Activated T-helper 17 cell treated with anti-CD3 and anti-CD28 coated beads, Interleukin-2, amount 50 U/mL, for 72 hours (primary cell): Measurements from ENCODE around the gene STAT5B. TPM values are rescaled to one million over a fixed set of nuclear protein-coding genes. Genes with fewer than 3 reads are reported as not detected.
A peak's percentile ranks its signal among the peaks of the same experiment; 100 is the strongest.

ENCODE experiments used
- ATAC-seq: fragments of 150-1000 bp; cut with Tn5 transposase; replicated peaks from 2 replicates; pipeline ENCODE4 v1.10.0; 2021; ENCODE audit warnings: mild to moderate bottlenecking, moderate library complexity
- H3K27ac Mint-ChIP-seq: one replicate; pipeline ENCODE4 v1.8.0; 2022; ENCODE audit warnings: mixed read lengths
- H3K27me3 Mint-ChIP-seq: one replicate; pipeline ENCODE4 v1.8.0; 2022; ENCODE audit warnings: mixed read lengths
- H3K36me3 Mint-ChIP-seq: one replicate; pipeline ENCODE4 v1.8.0; 2022; ENCODE audit warnings: low read depth, mild to moderate bottlenecking, mixed read lengths
- H3K4me1 Mint-ChIP-seq: one replicate; pipeline ENCODE4 v1.8.0; 2022; ENCODE audit warnings: mixed read lengths
- H3K4me3 Mint-ChIP-seq: one replicate; pipeline ENCODE4 v1.8.0; 2022; ENCODE audit warnings: mild to moderate bottlenecking, mixed read lengths
- H3K9me3 Mint-ChIP-seq: one replicate; pipeline ENCODE4 v1.8.0; 2022; ENCODE audit warnings: mixed read lengths
- total RNA-seq, 2 donors: library from RNA; stranded (reverse); gene quantifications; one replicate each; pipeline ENCODE4 v1.2.3, GENCODE V29; 2022

STAT5B gene
- total RNA-seq, 2 donors from 2014 or later, result 124 to 255 TPM

- Mint-ChIP-seq H3K9me3 (no peaks in the 10 kb centered on the region), H3K27me3 (no peaks in the 10 kb centered on the region), H3K36me3 (peaks cover 5% of the 10 kb centered on the region), H3K4me1 (peaks cover 10% of the 10 kb centered on the region), H3K4me3 (no peak overlapping the region), H3K27ac (no peak overlapping the region)
- ATAC-seq, result peak; percentile 11
Observed at GRCh38 chr17:42174126-42174783, 101.9 kb downstream of the STAT5B start.

- no peaks in the 10 kb centered on the region for H3K27me3 Mint-ChIP-seq
- no peak overlapping the region for H3K4me3 Mint-ChIP-seq
- peaks cover 3% of the 10 kb centered on the region for H3K4me1 Mint-ChIP-seq
- peaks cover 5% of the 10 kb centered on the region for H3K36me3 Mint-ChIP-seq
- H3K9me3 Mint-ChIP-seq, result no peaks in the 10 kb centered on the region
- no peak overlapping the region for H3K27ac Mint-ChIP-seq
- no peak for ATAC-seq
Observed at GRCh38 chr17:42171831-42172230, 104.4 kb downstream of the STAT5B start.

DNA sequence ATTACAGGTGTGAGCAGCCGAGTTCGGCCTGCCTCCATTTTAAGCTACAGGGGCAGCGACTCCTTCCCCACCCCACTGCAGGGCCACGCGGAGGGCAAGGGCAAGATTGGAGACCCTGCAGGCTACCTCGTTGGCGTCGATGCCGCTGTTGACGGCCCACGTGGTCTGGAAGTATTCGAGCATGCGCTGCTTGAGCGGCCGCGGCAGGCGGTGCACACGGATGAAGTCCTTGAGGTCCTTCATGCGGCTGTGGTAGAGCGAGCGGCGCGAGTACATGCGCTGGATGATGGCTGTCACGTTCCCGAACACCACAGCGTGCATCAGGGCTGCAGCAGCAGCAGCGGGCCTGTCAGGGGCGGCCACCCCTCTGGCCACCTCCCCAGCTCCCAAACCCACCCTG is 106.8 kb downstream of the STAT5B start:
- H3K4me3 Mint-ChIP-seq, result no peak overlapping the region
- no peaks in the 10 kb centered on the region for H3K36me3 Mint-ChIP-seq
- no peaks in the 10 kb centered on the region for H3K27me3 Mint-ChIP-seq
- H3K4me1 Mint-ChIP-seq, result peaks cover 3% of the 10 kb centered on the region
- no peaks in the 10 kb centered on the region for H3K9me3 Mint-ChIP-seq
- no peak overlapping the region for H3K27ac Mint-ChIP-seq
- ATAC-seq, result no peak

DNA sequence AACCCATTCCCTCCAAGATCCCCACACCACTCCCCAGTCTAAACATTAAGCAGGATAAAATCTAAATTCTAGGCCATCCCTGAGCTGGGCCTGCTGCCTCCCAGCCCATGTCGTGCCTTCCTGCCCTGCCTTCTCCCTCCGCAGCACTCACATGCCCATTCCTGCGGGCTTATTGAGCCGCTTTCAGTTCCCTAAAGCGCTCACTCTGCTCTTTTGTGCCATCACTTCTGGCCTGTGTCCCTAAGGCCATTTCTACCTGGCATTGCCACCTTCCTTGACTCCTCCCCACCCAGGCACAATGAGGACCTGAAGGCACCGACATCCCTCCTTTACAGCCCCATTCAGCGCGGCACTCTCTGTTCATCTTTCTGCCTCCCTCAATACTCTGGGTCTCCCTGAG is 108.4 kb downstream of the STAT5B start:
- Mint-ChIP-seq H3K9me3 (no peaks in the 10 kb centered on the region), H3K27ac (peak overlapping the region; percentile 5), H3K4me3 (no peak overlapping the region), H3K27me3 (no peaks in the 10 kb centered on the region), H3K36me3 (no peaks in the 10 kb centered on the region), H3K4me1 (peaks cover 8% of the 10 kb centered on the region)
- no peak for ATAC-seq

DNA sequence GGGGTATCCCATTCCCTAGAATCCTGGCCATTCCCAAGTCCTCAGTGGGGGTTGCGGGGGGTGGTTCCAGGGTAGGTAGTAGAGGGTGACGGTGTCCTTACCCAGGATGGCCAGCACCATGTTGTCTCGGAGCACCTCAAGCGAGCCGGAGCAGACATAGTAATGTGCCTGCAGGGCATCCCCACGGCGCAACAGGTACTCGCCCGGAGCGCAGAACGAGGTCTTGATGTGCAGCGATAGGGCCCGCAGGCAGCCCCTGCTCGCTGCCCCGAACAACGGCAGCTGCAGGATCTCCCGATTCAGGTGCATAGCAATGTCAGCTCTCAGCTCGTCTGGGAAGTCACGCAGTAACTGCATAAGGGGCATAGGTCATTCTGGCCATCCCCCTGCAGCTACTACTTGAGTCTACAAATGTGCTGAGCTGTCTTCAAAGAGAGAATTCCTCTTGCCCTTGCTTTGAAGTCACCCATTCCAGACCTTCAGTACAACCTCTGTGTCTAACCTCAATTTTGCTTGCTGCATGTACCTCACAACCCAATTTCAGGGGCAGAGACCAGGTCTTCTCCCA is 109.9 kb downstream of the STAT5B start:
- Mint-ChIP-seq H3K4me3 (no peak overlapping the region), H3K27ac (no peak overlapping the region), H3K36me3 (no peaks in the 10 kb centered on the region), H3K4me1 (peaks cover 8% of the 10 kb centered on the region), H3K27me3 (no peaks in the 10 kb centered on the region), H3K9me3 (no peaks in the 10 kb centered on the region)
- ATAC-seq, result no peak

GRCh38 chr17:42165751-42166150 is 110.4 kb downstream of the STAT5B start:
- ATAC-seq, result no peak
- Mint-ChIP-seq H3K9me3 (no peaks in the 10 kb centered on the region), H3K36me3 (no peaks in the 10 kb centered on the region), H3K27ac (no peak overlapping the region), H3K4me3 (no peak overlapping the region), H3K27me3 (no peaks in the 10 kb centered on the region), H3K4me1 (peaks cover 8% of the 10 kb centered on the region)

DNA sequence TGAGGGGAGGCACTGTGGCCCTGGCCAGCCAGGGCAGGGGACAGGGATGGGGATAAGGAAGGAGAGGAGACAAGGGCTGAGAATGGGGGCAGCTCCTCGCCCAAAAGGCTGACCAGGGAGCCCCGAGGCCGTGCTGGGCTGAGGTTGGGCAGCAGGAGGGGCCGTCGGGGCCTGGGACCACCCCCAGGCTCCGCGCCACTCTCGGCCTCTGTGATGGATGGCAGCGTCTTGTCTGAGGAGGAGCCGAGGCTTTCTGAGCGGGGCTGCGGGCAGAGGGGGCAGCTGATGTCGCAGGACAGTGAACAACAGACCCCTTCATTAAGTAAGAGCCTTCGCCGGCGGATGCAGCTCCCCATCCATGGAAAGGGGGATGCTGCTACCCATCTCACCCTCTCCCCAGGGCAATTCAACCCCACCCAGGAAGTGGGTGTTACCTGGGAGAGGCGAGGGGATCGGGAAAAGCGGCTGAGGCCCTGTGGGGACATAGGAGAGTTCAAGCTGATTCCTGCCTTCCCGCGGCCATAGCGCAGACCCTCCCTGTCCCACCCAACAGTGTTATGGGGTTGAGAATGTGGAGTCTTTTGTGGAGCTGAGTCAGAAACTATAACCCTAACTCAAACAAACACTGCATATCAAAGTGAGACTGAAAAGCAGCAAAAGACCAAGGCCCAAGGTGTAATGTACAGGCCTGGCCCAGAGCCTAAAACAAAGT is 112.3 kb downstream of the STAT5B start:
- Mint-ChIP-seq H3K27ac (no peak overlapping the region), H3K27me3 (no peaks in the 10 kb centered on the region)

DNA sequence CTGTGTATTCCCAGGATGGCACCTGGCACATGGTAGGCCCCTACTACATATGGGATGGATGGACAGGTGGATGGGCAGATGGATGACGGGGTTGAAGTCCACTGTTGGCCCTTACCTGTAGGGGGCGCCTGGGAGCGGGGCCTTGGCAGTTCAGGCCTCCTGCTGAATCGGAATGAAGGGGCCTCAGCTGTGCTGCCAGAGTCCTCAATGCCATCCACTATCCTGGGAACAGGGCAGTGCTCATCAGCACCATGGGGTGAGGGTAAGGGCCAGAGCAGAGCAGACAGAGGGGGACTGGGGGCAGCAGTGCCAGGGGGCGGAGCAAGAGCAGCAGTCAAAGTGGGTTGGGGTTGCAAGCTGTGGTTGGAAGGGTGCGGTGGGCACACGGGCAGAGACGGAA is 113.1 kb downstream of the STAT5B start:
- Mint-ChIP-seq H3K36me3 (no peaks in the 10 kb centered on the region), H3K4me3 (no peak overlapping the region), H3K27me3 (no peaks in the 10 kb centered on the region), H3K9me3 (no peaks in the 10 kb centered on the region), H3K4me1 (peaks cover 8% of the 10 kb centered on the region), H3K27ac (peak overlapping the region; percentile 66)
- ATAC-seq, result peak; percentile 66

More for the DNA sequence above, 112.3 kb downstream of the STAT5B start:
- Mint-ChIP-seq H3K36me3 (no peaks in the 10 kb centered on the region), H3K4me3 (no peak overlapping the region), H3K4me1 (peaks cover 8% of the 10 kb centered on the region), H3K9me3 (no peaks in the 10 kb centered on the region)
- ATAC-seq, result no peak

DNA sequence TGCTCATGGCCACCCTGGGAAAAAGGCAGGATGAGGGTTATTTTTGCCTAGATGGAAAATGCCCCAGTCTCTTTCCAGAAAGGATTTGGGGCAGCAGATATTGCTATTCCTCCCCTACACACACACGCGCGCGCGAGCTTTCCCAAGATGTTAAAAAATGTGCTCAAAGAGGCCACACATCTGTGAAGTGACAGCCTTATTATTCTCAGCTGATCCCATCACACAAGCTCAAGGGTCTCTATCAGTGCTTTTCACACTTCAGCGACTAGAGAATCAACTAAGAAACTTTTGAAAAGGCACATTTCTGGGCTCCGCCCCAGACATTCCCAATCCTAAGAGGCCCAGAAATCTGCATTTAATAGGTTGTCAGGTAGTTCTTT is 115.7 kb downstream of the STAT5B start:
- H3K4me3 Mint-ChIP-seq, result no peak overlapping the region
- no peaks in the 10 kb centered on the region for H3K27me3 Mint-ChIP-seq
- H3K9me3 Mint-ChIP-seq, result no peaks in the 10 kb centered on the region

DNA sequence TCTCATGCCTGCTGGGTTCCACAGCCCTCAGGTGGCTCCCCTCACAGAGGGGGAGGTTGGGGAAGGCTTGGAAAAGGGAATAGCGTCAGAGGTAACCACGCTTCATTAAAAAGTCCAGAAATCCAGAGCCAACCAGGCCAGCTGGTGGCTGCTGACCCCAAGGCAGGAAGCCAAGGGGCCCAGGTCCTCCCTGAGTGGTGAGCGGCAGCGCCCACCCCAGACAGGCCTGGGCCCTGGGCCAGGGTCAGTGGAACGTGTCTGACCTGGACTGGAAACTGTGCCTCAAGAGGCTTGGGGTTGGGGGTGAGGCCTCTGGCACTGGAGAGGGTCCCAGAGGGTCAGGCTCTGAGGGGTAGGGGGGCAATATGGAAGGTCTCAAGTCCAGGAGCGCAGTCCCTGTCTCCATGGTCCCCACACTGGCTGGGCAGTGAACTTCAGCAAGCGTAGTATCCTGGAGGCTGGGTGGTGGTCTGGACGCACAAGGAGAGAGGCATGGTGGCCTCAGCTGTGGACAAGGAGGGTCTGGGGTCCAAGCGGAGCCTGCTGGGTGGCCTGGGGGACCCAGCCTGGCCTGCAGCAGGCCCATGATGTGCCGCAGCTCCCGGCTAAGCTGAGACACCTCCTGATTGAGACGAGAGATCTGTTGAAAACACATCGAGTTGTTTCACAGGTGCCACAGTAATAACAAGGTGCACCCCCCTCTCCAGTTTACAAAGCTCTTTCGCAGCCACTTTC is 116.2 kb downstream of the STAT5B start:
- ATAC-seq, result no peak
- H3K27ac Mint-ChIP-seq, result no peak overlapping the region
- H3K27me3 Mint-ChIP-seq, result no peaks in the 10 kb centered on the region
- H3K4me1 Mint-ChIP-seq, result peaks cover 5% of the 10 kb centered on the region
- H3K36me3 Mint-ChIP-seq, result no peaks in the 10 kb centered on the region
- H3K4me3 Mint-ChIP-seq, result no peak overlapping the region
- no peaks in the 10 kb centered on the region for H3K9me3 Mint-ChIP-seq

More for the DNA sequence above, 115.7 kb downstream of the STAT5B start:
- ATAC-seq, result no peak
- H3K27ac Mint-ChIP-seq, result no peak overlapping the region
- peaks cover 5% of the 10 kb centered on the region for H3K4me1 Mint-ChIP-seq
- H3K36me3 Mint-ChIP-seq, result no peaks in the 10 kb centered on the region

DNA sequence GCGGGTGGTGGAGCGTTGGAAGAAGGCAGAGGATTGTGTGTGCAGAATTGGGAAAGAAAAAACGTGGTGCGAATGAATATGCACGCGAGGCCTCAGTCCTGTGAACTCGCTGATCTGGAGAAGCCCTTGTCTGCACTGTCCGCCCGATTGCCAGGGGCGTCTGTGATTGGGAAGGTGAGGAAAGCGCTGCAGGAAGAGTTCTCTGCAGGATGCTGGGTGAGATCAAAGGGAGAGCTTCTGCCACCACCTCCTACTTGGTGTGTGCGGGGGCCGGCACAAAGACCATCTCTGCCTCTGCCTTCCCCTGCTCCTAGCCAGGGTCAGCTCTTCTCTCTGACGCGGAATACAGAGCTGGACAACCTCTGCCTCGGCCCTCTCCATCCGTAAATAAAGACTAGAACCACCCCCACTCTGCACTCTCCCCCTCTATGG is 120.6 kb downstream of the STAT5B start:
- ATAC-seq, result no peak
- Mint-ChIP-seq H3K36me3 (peaks cover 18% of the 10 kb centered on the region), H3K27ac (peak overlapping the region; percentile 93), H3K4me3 (peak overlapping the region; percentile 91), H3K4me1 (peaks cover 4% of the 10 kb centered on the region), H3K9me3 (no peaks in the 10 kb centered on the region), H3K27me3 (no peaks in the 10 kb centered on the region)

- Mint-ChIP-seq H3K27ac (peak overlapping the region; percentile 93), H3K4me1 (peaks cover 4% of the 10 kb centered on the region), H3K36me3 (peaks cover 22% of the 10 kb centered on the region), H3K27me3 (no peaks in the 10 kb centered on the region), H3K4me3 (peak overlapping the region; percentile 91), H3K9me3 (no peaks in the 10 kb centered on the region)
- no peak for ATAC-seq
Observed at GRCh38 chr17:42153919-42154742, 122.1 kb downstream of the STAT5B start.
